SU-DHL-6 (cell line): ENCODE results near the gene PARVA.

Source experiments
- H2AFZ ChIP-seq: fragments of 200-600 bp; sonication (generic); 2 replicates; pipeline ENCODE4 v1.6.1; 2014; ENCODE audit warnings: low read depth, mild to moderate bottlenecking, moderate library complexity, mixed read lengths, antibody characterized with exemption, low read length; ENCODE audit not compliant: severe bottlenecking
- H3F3A ChIP-seq: fragments of 200-600 bp; shearing (Covaris generic); 2 replicates; pipeline ENCODE4 v1.6.0; 2016; ENCODE audit warnings: antibody characterized with exemption, mild to moderate bottlenecking; ENCODE audit not compliant: insufficient read depth
- H3K27ac ChIP-seq: fragments of 200-600 bp; sonication (generic); 2 replicates; pipeline ENCODE4 v1.5.1; 2016; ENCODE audit warnings: low read depth, mild to moderate bottlenecking, low read length, moderate library complexity, mixed read lengths
- H3K27me3 ChIP-seq: fragments of 200-600 bp; sonication (generic), shearing (Covaris generic); 2 replicates; pipeline ENCODE4 v1.6.0; 2014; ENCODE audit warnings: mild to moderate bottlenecking, low read length
- H3K36me3 ChIP-seq: fragments of 200-600 bp; sonication (generic); 2 replicates; pipeline ENCODE4 v1.6.1; 2014; ENCODE audit warnings: mild to moderate bottlenecking, low read length, mixed read lengths
- H3K4me2 ChIP-seq: fragments of 300-600, 200-600 bp; shearing (Covaris generic), sonication (generic); 2 replicates; pipeline ENCODE4 v1.6.0; 2014; ENCODE audit warnings: low read length, low read depth, mild to moderate bottlenecking; ENCODE audit not compliant: poor library complexity, severe bottlenecking
- H3K4me3 ChIP-seq: fragments of 200-600 bp; sonication (generic); 2 replicates; pipeline ENCODE4 v1.5.1; 2014; ENCODE audit warnings: antibody characterized with exemption, low read length, mild to moderate bottlenecking, mixed read lengths; ENCODE audit not compliant: insufficient read depth, poor library complexity, severe bottlenecking
- H3K79me2 ChIP-seq: fragments of 200-600 bp; sonication (generic); 2 replicates; pipeline ENCODE4 v1.6.1; 2014; ENCODE audit warnings: mild to moderate bottlenecking, low read length, moderate library complexity; ENCODE audit not compliant: insufficient read depth
- H3K9ac ChIP-seq: fragments of 200-600 bp; sonication (generic); 2 replicates; pipeline ENCODE4 v1.7.0; 2014; ENCODE audit warnings: mild to moderate bottlenecking, low read length
- H3K9me2 ChIP-seq: fragments of 200-600 bp; sonication (generic); replicated peaks from 2 replicates; pipeline ENCODE4 v1.6.1; 2014; ENCODE audit warnings: low read length; ENCODE audit not compliant: insufficient read depth
- H3K9me3 ChIP-seq: fragments of 200-600 bp; sonication (generic); 2 replicates; pipeline ENCODE4 v1.6.1; 2014; ENCODE audit warnings: low read length, mixed read lengths; ENCODE audit not compliant: insufficient read depth
- H4K20me1 ChIP-seq: fragments of 200-600 bp; sonication (generic); 2 replicates; pipeline ENCODE4 v1.6.1; 2014; ENCODE audit warnings: low read depth, mild to moderate bottlenecking, antibody characterized with exemption, low read length, moderate library complexity, mixed read lengths
- CTCF ChIP-seq: fragments of 200-600 bp; sonication (generic); IDR thresholded peaks from one replicate; pipeline ENCODE4 v1.5.1; 2017; ENCODE audit warnings: antibody characterized with exemption, mild to moderate bottlenecking, low read length, moderate library complexity; ENCODE audit not compliant: insufficient read depth, poor library complexity, severe bottlenecking
- EZH2phosphoT487 ChIP-seq: fragments of 200-600 bp; sonication (generic), shearing (Covaris generic); conservative IDR thresholded peaks from 2 replicates; pipeline ENCODE4 v1.6.1; 2018; ENCODE audit warnings: mild to moderate bottlenecking, antibody characterized with exemption, low read length, moderate library complexity, mixed read lengths

PARVA gene

GRCh38 chr11:12461516-12461915, 84.1 kb downstream of the PARVA start:
- no peaks in the 10 kb centered on the region for H4K20me1 ChIP-seq
- TF ChIP-seq EZH2phosphoT487 = no peak
- no peak for TF ChIP-seq CTCF

GRCh38 chr11:12464303-12464702, 86.9 kb downstream of the PARVA start:
- H3K9me3 ChIP-seq = 0 out of 2 replicates have a peak, but pooled peaks cover 3% of the 10 kb centered on the region
- H3F3A ChIP-seq = no peaks in the 10 kb centered on the region
- H3K27me3 ChIP-seq = no peaks in the 10 kb centered on the region
- no peaks in the 10 kb centered on the region for H4K20me1 ChIP-seq
- no peak overlapping the region for H3K4me3 ChIP-seq
- H3K79me2 ChIP-seq = no peaks in the 10 kb centered on the region
- no peaks in the 10 kb centered on the region for H3K36me3 ChIP-seq
- TF ChIP-seq EZH2phosphoT487 = no peak
- no peak overlapping the region for H3K9ac ChIP-seq
- no peak overlapping the region for H3K4me2 ChIP-seq
- no peak overlapping the region for H3K27ac ChIP-seq
- no peak overlapping the region for H2AFZ ChIP-seq
- H3K9me2 ChIP-seq = no peaks in the 10 kb centered on the region

More at GRCh38 chr11:12461516-12461915, 84.1 kb downstream of the PARVA start:
- Histone ChIP-seq H3K9me3 (0 out of 2 replicates have a peak, but pooled peaks cover 3% of the 10 kb centered on the region), H3K9me2 (no peaks in the 10 kb centered on the region), H3K27ac (no peak overlapping the region), H3K4me2 (no peak overlapping the region), H2AFZ (no peak overlapping the region), H3K79me2 (no peaks in the 10 kb centered on the region), H3K9ac (no peak overlapping the region), H3F3A (no peaks in the 10 kb centered on the region), H3K36me3 (no peaks in the 10 kb centered on the region), H3K27me3 (no peaks in the 10 kb centered on the region), H3K4me3 (no peak overlapping the region)

- no peaks in the 10 kb centered on the region for H3K36me3 ChIP-seq
- H3K79me2 ChIP-seq = no peaks in the 10 kb centered on the region
- no peaks in the 10 kb centered on the region; the same call in 1 of the 2 replicates for H3K9me2 ChIP-seq
- no peak overlapping the region for H3K4me2 ChIP-seq
- no peak overlapping the region for H3K9ac ChIP-seq
- no peaks in the 10 kb centered on the region for H4K20me1 ChIP-seq
- H2AFZ ChIP-seq = no peak overlapping the region
- no peak overlapping the region for H3K4me3 ChIP-seq
- H3F3A ChIP-seq = no peaks in the 10 kb centered on the region
- 0 out of 2 replicates have a peak, but pooled peaks cover 3% of the 10 kb centered on the region for H3K9me3 ChIP-seq
- H3K27ac ChIP-seq = no peak overlapping the region
- H3K27me3 ChIP-seq = no peaks in the 10 kb centered on the region
- TF ChIP-seq CTCF (no peak), EZH2phosphoT487 (no peak)
Observed at GRCh38 chr11:12465332-12465731, 88.0 kb downstream of the PARVA start.

GRCh38 chr11:12467610-12468009, 90.2 kb downstream of the PARVA start:
- Histone ChIP-seq H3K9ac (no peak overlapping the region), H4K20me1 (no peaks in the 10 kb centered on the region), H3K9me3 (0 out of 2 replicates have a peak, but pooled peaks cover 3% of the 10 kb centered on the region), H2AFZ (no peak overlapping the region), H3F3A (no peaks in the 10 kb centered on the region), H3K27me3 (no peaks in the 10 kb centered on the region), H3K27ac (no peak overlapping the region), H3K79me2 (no peaks in the 10 kb centered on the region), H3K36me3 (no peaks in the 10 kb centered on the region), H3K4me2 (no peak overlapping the region), H3K9me2 (no peaks in the 10 kb centered on the region; the same call in 1 of the 2 replicates), H3K4me3 (no peak overlapping the region)
- TF ChIP-seq EZH2phosphoT487 (no peak), CTCF (no peak)
